Measurements from ENCODE around the gene PRKN.

PRKN gene

GRCh38 chr6:161394437-161394836 lies 1333.1 kb downstream of the PRKN start:
- no peak for DNase-seq

- DNase-seq: peak; percentile 58
These were observed 1333.7 kb downstream of the PRKN start for GRCh38 chr6:161393839-161394364.

GRCh38 chr6:161393292-161393691 lies 1334.3 kb downstream of the PRKN start:
- DNase-seq: no peak

- no peak for DNase-seq
These were observed 1337.8 kb downstream of the PRKN start for GRCh38 chr6:161389756-161390155.

GRCh38 chr6:161383951-161384350 lies 1343.6 kb downstream of the PRKN start:
- no peak for DNase-seq

- no peak for DNase-seq
These were observed 1347.6 kb downstream of the PRKN start for GRCh38 chr6:161379834-161380582.

- no peak for DNase-seq
These were observed 1349.5 kb downstream of the PRKN start for GRCh38 chr6:161378115-161378514.

GRCh38 chr6:161377116-161377515 lies 1350.5 kb downstream of the PRKN start:
- no peak for DNase-seq

- no peak for DNase-seq
These were observed 1351.2 kb downstream of the PRKN start for GRCh38 chr6:161376367-161376766.

GRCh38 chr6:161374971-161375873 lies 1352.3 kb downstream of the PRKN start:
- DNase-seq: no peak

- peak; percentile 37 for DNase-seq
These were observed 1353.6 kb downstream of the PRKN start for GRCh38 chr6:161373905-161374451.

- no peak for DNase-seq
These were observed 1355.2 kb downstream of the PRKN start for GRCh38 chr6:161372422-161372793.

GRCh38 chr6:161370880-161371279 lies 1356.7 kb downstream of the PRKN start:
- peak; percentile 75 for DNase-seq

GRCh38 chr6:161369339-161369738 lies 1358.2 kb downstream of the PRKN start:
- no peak for DNase-seq

- DNase-seq: no peak
These were observed 1359.1 kb downstream of the PRKN start for GRCh38 chr6:161368514-161368913.

GRCh38 chr6:161367472-161367871 lies 1360.1 kb downstream of the PRKN start:
- no peak for DNase-seq

GRCh38 chr6:161366301-161366923 lies 1361.2 kb downstream of the PRKN start:
- DNase-seq: no peak

GRCh38 chr6:161365633-161366032 lies 1361.9 kb downstream of the PRKN start:
- no peak for DNase-seq

- no peak for DNase-seq
These were observed 1364.3 kb downstream of the PRKN start for GRCh38 chr6:161363286-161363685.

GRCh38 chr6:161362266-161362665 lies 1365.3 kb downstream of the PRKN start:
- no peak for DNase-seq

- no peak for DNase-seq
These were observed 1366.0 kb downstream of the PRKN start for GRCh38 chr6:161361529-161361928.

GRCh38 chr6:161360520-161360919 lies 1367.0 kb downstream of the PRKN start:
- no peak for DNase-seq

- DNase-seq: no peak
These were observed 1368.0 kb downstream of the PRKN start for GRCh38 chr6:161359618-161359945.
